ENCODE data around the gene EPYC. TPM values are rescaled to one million over a fixed set of nuclear protein-coding genes. Genes with fewer than 3 reads are reported as not detected.

Gene EPYC
- total and polyA plus RNA-seq, 2 experiments from 2014 or later: 0.27 to 0.40 TPM

GRCh38 chr12:90982170-90982569 lies 22.6 kb downstream of the EPYC start:
- Histone ChIP-seq H3K79me2 (no peaks in the 10 kb centered on the region), H3K4me1 (ENCODE audit: insufficient read depth) (peaks cover 8% of the 10 kb centered on the region), H3K27me3 (no peaks in the 10 kb centered on the region), H3K27ac (no peak overlapping the region), H3K36me3 (replicated peaks; ENCODE audit: insufficient read depth, low read depth) (no peaks in the 10 kb centered on the region), H3K9me2 (replicated peaks; ENCODE audit: insufficient read depth) (no peaks in the 10 kb centered on the region), H3K4me2 (no peak overlapping the region), H4K20me1 (ENCODE audit: insufficient read depth, poor library complexity, severe bottlenecking) (no peaks in the 10 kb centered on the region), H2AFZ (no peak overlapping the region), H3K4me3 (no peak overlapping the region), H3K9me3 (ENCODE audit: low read depth) (no peaks in the 10 kb centered on the region)
- DNase-seq (ENCODE audit: low spot score): no peak
- TF ChIP-seq CTCF (IDR thresholded peaks at IDR 0.05; ENCODE audit: poor library complexity) (no peak), EZH2 (IDR thresholded peaks at IDR 0.05; ENCODE audit: borderline replicate concordance) (no peak), EZH2phosphoT487 (IDR thresholded peaks at IDR 0.05; ENCODE audit: low read depth, severe bottlenecking, unreplicated experiment) (no peak)
- 75% methylated on average over 1 of the region's 1 CpG for WGBS (ENCODE audit: low lambda C conversion rate, missing lambda C conversion rate)

GRCh38 chr12:90979951-90980350 lies 24.8 kb downstream of the EPYC start:
- H3K9me3 ChIP-seq (ENCODE audit: low read depth): no peaks in the 10 kb centered on the region
- H3K27me3 ChIP-seq: no peaks in the 10 kb centered on the region
- no peak for DNase-seq (ENCODE audit: low spot score)
- H3K27ac ChIP-seq: peak overlapping the region; percentile 60
- H2AFZ ChIP-seq: no peak overlapping the region
- H3K4me3 ChIP-seq: no peak overlapping the region
- H3K4me2 ChIP-seq: peak overlapping the region; percentile 47
- peaks cover 8% of the 10 kb centered on the region for H3K4me1 ChIP-seq (ENCODE audit: insufficient read depth)
- H4K20me1 ChIP-seq (ENCODE audit: insufficient read depth, poor library complexity, severe bottlenecking): no peaks in the 10 kb centered on the region
- H3K9me2 ChIP-seq (replicated peaks; ENCODE audit: insufficient read depth): no peaks in the 10 kb centered on the region
- no peak for TF ChIP-seq EZH2 (IDR thresholded peaks at IDR 0.05; ENCODE audit: borderline replicate concordance)
- no peak for TF ChIP-seq CTCF (IDR thresholded peaks at IDR 0.05; ENCODE audit: poor library complexity)
- no peak for TF ChIP-seq EZH2phosphoT487 (IDR thresholded peaks at IDR 0.05; ENCODE audit: low read depth, severe bottlenecking, unreplicated experiment)
- H3K79me2 ChIP-seq: no peaks in the 10 kb centered on the region
- H3K36me3 ChIP-seq (replicated peaks; ENCODE audit: insufficient read depth, low read depth): no peaks in the 10 kb centered on the region
- 40% methylated on average over 3 of the region's 3 CpGs for WGBS (ENCODE audit: low lambda C conversion rate, missing lambda C conversion rate)

GRCh38 chr12:90979019-90979418 lies 25.8 kb downstream of the EPYC start:
- H3K4me2 ChIP-seq: peak overlapping the region; percentile 47

More at GRCh38 chr12:90979019-90979418, 25.8 kb downstream of the EPYC start:
- 68% methylated on average over 3 of the region's 3 CpGs for WGBS (ENCODE audit: low lambda C conversion rate, missing lambda C conversion rate)
- Histone ChIP-seq H3K4me1 (ENCODE audit: insufficient read depth) (peaks cover 8% of the 10 kb centered on the region), H3K36me3 (replicated peaks; ENCODE audit: insufficient read depth, low read depth) (no peaks in the 10 kb centered on the region), H3K27me3 (no peaks in the 10 kb centered on the region), H3K9me2 (replicated peaks; ENCODE audit: insufficient read depth) (no peaks in the 10 kb centered on the region), H3K79me2 (no peaks in the 10 kb centered on the region), H3K4me3 (no peak overlapping the region), H3K27ac (peak overlapping the region; percentile 60), H4K20me1 (ENCODE audit: insufficient read depth, poor library complexity, severe bottlenecking) (no peaks in the 10 kb centered on the region), H3K9me3 (ENCODE audit: low read depth) (no peaks in the 10 kb centered on the region), H2AFZ (no peak overlapping the region)
- no peak for DNase-seq (ENCODE audit: low spot score)
- no peak for TF ChIP-seq EZH2 (IDR thresholded peaks at IDR 0.05; ENCODE audit: borderline replicate concordance)
- no peak for TF ChIP-seq EZH2phosphoT487 (IDR thresholded peaks at IDR 0.05; ENCODE audit: low read depth, severe bottlenecking, unreplicated experiment)
- no peak for TF ChIP-seq CTCF (IDR thresholded peaks at IDR 0.05; ENCODE audit: poor library complexity)
